Ramos (cell line): Measurements from ENCODE around the gene PLCB1.
"Not testable (repeated sequence)": the region's sequence is repeated elsewhere in the genome, so short reads cannot be mapped to it uniquely, and the experiment has no call there.

Experiments used
- in situ Hi-C: fragments of 300-500 bp; cut with MboI; formaldehyde crosslinking; loops from one replicate; pipeline ENCODE4 v1.14.3; 2022; ENCODE audit warnings: low sequenced_read_pairs; ENCODE audit not compliant: unreplicated experiment

Gene PLCB1

DNA sequence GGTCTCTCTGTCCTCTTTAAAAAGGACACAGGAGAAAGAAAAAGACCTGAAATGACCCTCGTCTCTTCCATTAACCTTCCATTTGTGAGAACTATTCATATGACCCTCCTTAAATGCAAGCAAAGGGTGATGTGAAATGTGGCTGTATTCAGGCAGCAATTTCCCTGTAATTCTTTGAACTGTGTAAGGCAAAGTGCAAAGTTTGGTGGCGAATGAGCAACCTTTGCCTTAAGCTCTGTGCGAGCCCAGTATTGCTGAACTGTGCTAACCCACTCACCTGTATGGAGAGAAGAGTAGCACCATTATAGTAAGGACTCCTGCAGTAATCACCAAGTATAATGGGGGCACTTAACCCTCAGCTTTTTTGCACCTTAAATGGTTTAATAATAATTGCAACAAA, 223.4 kb downstream of the PLCB1 start:
- in situ Hi-C loops = no loop called here

DNA sequence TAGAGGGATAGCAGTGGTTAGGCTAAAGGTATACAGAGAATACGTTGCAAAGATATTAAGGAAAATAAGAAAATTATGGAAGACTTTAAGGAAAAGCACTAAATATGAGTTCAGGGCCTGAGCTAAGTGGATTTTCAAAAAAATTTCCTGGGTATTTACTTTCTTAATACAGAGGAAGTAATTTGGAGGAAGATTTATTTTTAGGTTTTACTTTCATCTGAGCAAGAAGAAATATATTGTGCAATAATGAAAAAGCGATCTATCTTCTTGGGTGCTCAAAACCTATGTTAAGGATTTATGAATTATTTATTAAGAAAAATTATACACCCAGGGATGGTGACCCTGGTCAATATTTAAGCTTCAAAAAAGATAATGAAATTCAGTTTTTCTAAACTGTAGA, 224.7 kb downstream of the PLCB1 start:
- in situ Hi-C loops = no loop called here

DNA sequence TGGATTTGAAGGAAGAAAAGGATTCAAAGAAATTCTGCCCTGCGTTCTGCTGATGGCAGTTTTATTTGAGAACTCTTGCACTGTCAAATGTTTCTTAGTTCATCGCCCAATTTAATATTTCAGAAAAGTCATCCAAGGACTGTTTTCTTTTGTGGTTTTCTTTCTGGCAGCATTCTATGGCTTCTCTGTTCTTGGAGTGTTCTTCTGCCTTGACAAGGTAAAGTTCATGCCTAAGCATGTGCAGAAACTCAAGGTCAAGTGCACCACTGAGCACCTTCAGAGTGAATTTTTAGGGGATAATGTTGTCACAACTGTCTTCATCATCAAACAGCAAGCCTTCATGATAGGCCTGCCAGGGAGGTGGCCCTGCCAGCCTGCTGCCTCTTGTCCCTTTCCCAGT, 225.6 kb downstream of the PLCB1 start:
- in situ Hi-C loops = no loop called here

DNA sequence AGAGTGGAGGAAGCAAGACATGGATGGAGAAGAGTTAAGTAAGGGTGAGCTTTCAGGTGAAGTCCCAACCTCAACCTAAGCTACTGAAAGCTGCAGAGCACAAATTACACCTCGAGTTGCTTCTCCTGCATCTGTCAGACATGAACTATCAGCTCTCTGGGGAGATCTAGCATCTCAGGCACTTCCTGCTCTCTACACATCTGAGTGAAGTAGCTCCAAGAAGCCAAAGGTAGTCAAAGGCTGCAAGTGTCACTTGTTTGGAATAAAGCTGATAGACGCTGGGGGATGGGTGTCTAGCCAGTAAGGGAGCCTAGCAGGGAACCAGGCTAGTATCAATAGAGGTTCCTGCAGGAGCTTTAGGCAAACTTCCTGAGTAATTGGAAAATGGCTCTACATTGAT, 228.0 kb downstream of the PLCB1 start:
- in situ Hi-C loops = no loop called here

DNA sequence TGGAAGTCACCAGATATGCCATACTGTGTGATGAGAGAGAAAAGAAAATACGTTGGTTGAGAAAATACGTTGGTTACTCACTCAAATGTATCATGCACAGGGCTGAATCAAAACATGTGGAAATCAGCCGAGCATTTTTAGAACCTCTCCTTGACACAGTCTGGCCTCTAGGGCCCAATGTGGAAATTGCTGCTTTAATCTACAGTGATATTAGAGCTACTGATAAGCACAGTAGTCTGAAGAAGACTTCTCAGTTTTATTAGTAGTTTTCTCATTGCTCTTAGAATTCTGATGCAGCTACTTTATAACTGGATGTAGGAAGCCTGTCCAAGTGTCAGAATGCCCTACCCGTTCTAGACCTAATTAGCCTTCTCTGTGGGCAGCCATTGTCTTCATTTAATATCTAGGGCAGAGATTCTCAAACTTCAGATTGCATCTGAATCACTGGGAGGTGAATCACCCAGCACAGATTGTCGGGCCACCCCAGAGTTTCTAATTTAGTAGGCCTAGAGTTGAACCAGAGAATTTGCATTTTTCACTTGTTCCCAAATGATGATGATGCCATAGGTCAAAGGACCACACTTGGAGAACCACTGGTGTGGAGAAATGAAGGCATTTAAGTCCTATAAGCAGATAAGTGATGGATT, 229.1 kb downstream of the PLCB1 start:
- in situ Hi-C loops = no loop called here

DNA sequence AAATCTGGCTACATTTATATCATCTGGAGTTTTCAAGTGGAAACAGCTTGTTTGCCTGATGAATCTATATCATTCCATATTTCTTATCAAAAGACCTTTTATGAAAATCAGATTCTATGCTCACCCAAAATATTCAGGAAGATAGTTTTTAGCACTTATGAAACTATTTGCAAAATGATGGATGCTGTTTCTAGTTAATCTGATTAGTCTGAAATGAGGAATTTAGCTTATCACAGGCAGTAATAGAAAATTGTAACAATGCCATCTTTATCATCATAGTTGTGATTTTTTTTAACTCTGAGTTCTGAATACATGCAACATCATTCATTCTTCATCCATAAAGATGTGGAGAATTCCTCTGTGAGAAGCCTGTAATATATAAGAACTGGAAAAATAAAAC, 229.7 kb downstream of the PLCB1 start:
- in situ Hi-C loops = no loop called here

DNA sequence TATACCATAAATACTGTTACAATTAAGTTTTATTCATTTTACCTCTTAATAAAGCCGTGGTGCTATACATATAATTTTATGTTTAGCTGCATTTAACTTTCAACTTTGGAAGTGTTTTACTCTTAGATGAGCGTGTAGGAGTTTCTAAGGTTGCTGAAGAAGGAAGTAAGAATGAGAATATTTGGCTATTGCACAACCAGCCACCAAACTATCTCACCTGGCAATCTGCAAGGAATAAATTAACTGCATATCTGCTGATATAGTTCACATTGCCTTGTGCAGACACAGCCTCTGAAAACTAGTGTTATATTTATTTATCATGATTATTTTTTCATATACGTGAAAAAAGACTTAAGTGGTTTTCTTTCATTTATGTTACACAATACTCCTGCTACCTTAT, 230.4 kb downstream of the PLCB1 start:
- in situ Hi-C loops = no loop called here

DNA sequence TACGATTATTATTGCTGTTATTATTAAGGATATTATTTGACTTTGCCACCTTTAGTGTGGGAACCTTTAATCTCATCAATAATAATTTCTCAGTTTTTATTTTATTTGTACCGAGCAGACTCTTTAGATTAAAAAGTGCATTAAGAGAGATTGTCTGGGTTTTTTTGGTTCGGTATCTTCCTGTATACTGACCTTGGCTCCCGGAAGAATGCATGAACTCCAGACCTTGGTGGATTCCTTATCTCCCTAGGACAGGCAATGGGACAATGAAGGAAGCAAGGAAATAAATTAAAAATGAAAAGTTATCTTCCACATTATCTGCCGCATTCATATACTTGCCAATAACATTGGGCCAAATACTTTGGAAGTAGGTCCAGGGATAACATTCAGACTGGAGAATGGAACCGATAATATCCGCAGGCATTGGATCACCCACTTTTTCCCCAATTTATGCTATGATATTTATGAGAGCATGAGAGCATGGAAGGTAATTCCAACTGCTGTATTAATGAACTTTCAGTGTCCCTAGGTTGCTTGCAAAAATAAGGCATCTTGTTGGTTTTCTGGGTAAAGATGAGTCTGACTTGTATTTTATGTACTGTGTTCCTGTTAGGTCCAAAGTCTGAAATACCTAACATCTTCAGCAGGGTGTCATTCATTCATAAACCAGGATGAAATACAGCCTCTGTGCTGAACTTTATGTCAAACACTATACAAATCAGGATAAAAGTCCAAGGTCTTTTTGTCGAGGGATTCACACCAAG, 232.1 kb downstream of the PLCB1 start:
- in situ Hi-C loops = no loop called here

DNA sequence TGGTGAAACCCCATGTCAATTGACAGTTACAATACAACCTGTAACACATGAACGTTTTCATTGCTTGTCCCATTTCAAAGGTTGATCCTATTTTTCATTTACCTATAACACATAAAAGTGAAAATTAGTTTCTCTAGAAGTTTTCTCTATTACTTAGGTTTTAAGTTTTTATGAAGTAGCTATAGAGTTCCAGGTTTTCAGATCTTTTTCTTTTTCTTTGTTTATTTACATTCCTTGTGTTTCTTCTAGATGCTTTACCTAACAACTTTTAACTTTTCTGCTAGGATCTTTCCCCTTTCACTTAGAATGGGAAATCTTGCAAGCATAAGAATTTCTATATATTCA, 232.6 kb downstream of the PLCB1 start:
- in situ Hi-C loops = no loop called here

DNA sequence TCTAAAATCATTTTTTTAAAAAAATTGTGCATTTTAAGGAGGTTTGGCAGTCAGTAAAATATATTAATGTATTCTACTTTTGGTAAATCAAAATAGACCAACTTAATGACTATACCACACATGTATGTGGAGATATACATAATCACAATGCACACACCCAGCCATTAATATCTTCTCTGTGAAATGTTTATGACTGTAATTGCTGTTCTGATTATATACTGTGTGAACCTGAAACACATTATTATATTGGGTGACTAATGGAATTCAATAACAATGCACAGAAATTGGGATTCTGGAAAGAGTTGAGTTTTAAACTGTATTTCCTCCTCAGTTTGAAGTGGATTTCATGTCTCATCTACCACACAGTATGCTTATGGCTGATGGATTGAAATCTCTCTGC, 233.6 kb downstream of the PLCB1 start:
- in situ Hi-C loops = no loop called here

DNA sequence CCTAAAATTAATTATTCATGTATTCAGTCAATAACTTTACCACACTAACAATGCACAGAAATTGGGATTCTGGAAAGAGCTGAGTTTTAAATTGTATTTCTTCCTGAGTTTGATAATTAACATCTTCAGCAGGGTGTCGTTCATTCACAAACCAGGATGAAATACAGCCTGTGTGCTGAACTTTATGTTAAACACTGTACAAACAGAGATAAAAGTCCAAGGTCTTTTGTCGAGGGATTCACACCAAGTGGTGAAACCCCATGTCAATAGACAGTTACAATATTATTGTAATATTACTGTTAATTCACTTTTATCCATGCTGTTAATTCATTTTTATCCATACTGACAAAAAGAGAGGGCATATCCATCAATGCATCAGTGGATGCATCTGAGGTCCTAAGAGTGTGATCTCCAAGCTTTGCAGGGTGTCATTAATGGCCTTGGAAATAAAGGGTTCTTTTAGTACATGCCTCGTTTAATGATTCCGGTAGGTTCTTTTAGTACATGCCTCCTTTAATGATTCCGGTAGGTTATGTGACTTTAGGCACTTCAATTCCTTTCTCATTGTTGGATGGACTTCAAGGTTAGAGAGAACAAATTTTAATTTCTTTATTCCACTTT, 234.3 kb downstream of the PLCB1 start:
- in situ Hi-C loops = no loop called here

DNA sequence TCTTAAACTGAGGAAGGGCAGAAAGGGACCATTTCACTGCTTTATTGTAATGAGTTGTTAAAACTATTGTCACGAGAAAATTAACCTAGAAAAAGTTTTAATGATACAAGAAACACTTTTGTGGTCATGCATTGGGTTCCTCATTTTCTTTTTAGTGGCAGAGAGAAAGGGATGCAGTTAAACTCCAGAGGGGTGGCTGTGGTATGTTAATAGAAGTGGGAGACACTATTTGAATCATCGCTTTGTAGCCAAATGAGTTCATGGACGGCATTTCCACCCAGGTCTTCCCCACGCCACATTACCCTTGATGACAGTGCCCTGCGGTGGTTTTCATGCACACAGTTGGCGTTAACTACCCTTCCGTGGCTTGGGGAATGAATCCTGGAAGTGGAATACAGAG, 235.6 kb downstream of the PLCB1 start:
- in situ Hi-C loops = no loop called here

DNA sequence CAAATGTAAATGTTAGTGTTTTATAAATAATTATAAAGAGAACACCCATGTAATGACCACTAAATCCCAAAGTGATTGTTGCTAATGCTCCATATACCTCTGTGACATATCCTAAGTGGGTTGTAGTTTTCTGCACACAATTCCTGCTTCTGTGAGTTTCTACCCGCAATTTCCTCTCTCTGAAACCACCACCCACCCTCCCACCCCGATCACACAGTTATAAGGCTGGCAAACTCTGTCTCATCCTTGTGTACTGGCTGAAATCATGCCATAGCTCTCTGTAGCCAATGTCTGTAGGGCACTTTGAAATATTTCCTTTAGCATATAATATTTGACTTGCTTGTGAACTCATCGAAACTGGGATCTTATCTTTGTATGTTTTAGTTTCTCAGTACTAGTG, 236.6 kb downstream of the PLCB1 start:
- in situ Hi-C loops = no loop called here

DNA sequence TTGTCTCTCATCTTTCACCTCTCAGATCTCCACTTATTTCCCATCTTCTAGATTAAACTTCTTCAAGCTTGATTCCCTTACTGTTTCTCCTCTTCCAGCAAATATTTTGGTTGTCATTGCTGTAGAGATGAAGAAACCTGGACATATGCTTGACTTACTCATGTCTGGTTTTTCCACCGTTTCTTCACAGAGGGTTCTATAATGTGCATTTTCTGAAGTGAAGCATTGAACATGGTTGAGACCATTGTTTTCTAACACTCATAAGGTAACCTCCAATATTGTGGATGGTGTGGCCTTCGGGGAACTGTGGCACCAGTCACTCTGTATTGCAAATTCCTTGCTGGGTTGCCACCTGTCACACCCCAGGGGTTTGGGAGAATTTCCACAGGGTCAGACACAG, 237.2 kb downstream of the PLCB1 start:
- in situ Hi-C loops = no loop called here

DNA sequence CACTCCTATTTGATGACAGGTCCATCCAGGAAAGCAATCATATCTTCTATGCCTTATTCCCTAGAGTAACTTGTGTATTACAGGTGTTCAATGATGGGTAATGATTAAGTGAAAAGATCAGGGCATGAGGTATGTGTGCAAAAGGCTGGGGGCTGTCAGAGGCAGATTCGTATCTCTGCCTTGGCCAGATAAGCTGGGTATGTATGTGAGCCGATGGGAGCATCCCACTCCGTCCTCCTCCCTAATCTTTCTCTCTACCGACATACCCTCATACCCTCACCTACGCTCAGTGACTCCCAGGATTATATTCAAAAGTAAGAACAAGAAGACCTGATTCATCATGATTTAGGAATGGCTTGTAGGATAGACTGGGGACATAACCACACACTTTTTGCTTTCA, 238.7 kb downstream of the PLCB1 start:
- in situ Hi-C loops = no loop called here

DNA sequence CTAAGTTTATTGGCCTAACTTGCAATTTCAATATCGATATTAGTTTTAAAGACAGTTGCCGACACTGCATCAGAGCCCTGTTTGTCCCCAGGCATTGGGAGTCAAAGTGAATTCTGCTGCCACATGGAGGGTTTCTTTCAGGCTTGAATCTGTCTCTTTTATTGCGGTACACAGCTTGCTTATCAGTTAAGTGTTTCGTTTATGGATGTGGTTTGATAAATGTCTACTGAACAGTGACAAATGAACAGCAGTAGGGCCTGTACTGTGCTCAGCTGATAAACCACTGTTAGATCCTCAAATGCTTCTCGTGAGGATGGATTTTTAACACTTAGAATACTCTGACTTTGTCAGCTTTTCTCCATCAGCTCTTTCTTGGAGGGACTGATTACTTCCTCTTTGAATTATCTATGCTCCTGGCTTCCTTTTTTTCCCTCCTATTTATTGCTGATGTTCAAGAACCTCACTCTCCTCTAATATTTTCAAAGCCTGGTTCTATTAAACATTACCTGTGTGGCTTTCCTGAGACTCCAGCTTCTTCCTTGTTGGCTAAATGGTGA, 240.8 kb downstream of the PLCB1 start:
- in situ Hi-C loops = no loop called here

DNA sequence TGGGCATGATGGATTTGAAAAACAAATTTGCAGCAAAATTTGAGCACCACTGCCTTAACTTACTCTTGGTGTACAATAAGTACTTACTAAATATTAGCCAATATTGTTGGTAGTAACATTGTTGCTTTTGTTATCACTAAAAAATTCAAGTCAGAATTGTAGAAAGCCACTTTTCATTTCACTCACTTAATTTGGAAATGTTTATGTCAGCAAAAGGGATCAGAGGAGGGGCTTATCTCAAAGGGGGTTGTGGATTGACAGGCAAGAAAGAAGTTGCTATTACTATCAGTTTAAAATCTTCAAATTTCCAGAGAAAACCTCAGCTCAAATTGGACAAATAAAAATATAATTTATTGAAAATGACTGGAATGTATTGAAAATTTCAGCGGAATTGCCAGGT, 241.5 kb downstream of the PLCB1 start:
- in situ Hi-C loops = no loop called here

DNA sequence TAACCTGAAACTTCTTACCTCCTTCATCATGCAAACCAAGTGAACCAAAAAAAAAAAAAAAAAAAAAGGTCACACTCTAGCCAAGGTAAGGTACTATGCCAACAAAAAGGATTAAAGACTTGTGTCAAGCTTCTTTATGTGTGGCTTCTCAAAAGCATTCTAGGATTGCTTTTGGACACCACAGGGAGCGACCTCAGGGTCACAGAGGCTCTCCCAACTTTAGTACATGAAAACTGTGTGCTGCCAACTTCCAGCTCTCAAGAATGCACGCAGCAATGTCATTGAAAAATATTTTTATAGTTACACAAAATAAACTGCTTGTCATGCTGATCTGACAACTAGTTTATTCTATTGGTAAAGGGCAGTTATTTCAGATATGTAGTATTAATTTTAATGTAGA, 243.8 kb downstream of the PLCB1 start:
- in situ Hi-C loops = no loop called here

DNA sequence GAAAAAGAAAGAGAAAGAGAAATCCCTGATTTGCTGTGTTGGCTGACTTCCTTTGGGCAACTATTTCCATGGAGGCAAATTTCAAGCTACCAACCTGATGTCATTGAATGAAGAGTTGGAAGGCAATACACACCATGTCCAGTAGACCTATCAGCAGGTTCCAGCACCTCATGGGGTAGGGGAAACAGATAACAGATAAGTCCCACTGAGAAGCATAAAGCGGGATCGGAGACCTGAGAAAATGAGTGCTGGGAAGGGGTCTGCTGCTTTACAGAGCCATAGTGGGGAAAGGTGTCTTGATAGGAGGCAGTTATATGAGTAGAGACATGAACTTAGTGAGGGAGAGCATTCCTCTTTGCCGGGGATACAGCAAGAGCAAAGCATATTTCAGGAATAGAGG, 244.9 kb downstream of the PLCB1 start:
- in situ Hi-C loops = no loop called here

DNA sequence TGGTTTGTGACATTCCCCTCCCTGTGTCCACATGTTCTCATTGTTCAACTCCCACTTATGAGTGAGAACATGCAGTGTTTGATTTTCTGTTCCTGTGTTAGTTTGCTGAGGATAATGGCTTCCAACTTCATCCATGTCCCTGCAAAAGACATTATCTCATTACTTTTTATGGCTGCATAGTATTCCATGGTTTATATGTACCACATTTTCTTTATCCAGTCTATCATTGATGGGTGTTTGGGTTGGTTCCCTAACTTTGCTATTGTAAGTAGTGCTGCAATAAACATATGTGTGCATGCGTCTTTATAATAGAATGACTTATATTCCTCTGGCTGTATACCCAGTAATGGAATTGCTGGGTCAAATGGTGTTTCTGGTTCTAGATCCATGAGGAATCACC, 247.1 kb downstream of the PLCB1 start:
- in situ Hi-C loops = not testable (repeated sequence)

DNA sequence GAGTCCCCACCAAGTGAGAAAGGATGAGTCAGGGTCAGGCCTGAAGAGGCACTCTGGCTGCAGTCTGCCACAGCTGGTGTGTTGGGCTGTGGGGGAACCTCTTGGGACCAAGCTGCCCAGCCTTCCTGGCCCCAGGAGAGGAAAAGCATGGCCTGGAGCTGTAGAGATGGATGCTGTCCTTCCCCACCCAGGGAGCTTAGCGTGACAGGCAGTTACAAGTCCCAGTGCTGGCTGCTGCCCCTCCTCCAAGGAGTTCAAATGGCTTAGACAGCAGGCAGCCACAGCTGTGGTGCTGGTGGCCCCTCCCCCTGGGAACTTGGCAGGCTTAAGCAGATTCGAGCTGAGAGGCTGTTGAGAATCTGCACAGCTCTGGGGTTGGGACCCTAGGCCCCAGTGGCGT, 253.2 kb downstream of the PLCB1 start:
- in situ Hi-C loops = no loop called here

DNA sequence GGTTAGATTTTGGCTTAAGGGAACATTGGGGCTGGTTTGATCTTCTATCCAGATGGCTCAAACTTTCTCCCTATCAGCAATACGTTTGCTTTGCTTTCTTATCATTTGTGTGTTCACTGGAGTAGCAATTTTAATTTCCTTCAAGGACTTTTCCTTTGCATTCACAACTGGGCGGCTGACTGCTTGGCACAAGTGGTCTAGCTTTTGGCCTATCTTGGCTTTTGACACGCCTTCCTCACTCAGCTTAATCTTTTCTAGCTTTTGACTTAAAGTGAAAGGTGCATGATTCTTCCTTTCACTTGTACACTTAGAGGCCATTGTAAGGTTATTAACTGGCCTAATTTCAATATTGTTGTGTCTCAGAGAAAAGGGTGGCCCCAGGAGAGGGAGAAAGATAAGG, 254.9 kb downstream of the PLCB1 start:
- in situ Hi-C loops = no loop called here
